GM11168 (cell line): Measurements from ENCODE around the gene PTPN12.

Experiments
- in situ Hi-C: fragments of 300-500 bp; cut with MboI; formaldehyde crosslinking; loops from one replicate; pipeline ENCODE4 v1.12.0; 2022; ENCODE audit warnings: low sequenced_read_pairs; ENCODE audit not compliant: unreplicated experiment

The PTPN12 gene

GRCh38 chr7:77655836-77656455 is 118.9 kb downstream of the PTPN12 start:
- in situ Hi-C loops = loop anchor here (5.0 to 25.0 kb wide), 2 partner anchors 86 to 256 kb away; no protein-coding TSS in a partner anchor

- in situ Hi-C loops = loop anchor here (5.0 to 25.0 kb wide), 2 partner anchors 85 to 255 kb away; no protein-coding TSS in a partner anchor
Measured at GRCh38 chr7:77657427-77658224, 120.5 kb downstream of the PTPN12 start.

- in situ Hi-C loops = loop anchor here (5.0 to 25.0 kb wide), 2 partner anchors 83 to 253 kb away; no protein-coding TSS in a partner anchor
Measured at GRCh38 chr7:77658928-77659327, 121.8 kb downstream of the PTPN12 start.

GRCh38 chr7:77661816-77662215 is 124.7 kb downstream of the PTPN12 start:
- in situ Hi-C loops = loop anchor here (10.0 to 25.0 kb wide), 2 partner anchors 250 to 373 kb away; no protein-coding TSS in a partner anchor

- in situ Hi-C loops = loop anchor here (10.0 to 25.0 kb wide), 2 partner anchors 249 to 372 kb away; no protein-coding TSS in a partner anchor
Measured at GRCh38 chr7:77662869-77663268, 125.8 kb downstream of the PTPN12 start.

- in situ Hi-C loops = loop anchor here (10.0 to 25.0 kb wide), 2 partner anchors 248 to 370 kb away; no protein-coding TSS in a partner anchor
Measured at GRCh38 chr7:77664715-77665114, 127.6 kb downstream of the PTPN12 start.

- in situ Hi-C loops = loop anchor here (10.0 to 25.0 kb wide), 2 partner anchors 247 to 370 kb away; no protein-coding TSS in a partner anchor
Measured at GRCh38 chr7:77665161-77665560, 128.1 kb downstream of the PTPN12 start.

- in situ Hi-C loops = loop anchor here (10.0 to 25.0 kb wide), 2 partner anchors 245 to 367 kb away; no protein-coding TSS in a partner anchor
Measured at GRCh38 chr7:77667459-77668086, 130.5 kb downstream of the PTPN12 start.

GRCh38 chr7:77674878-77675277 is 137.8 kb downstream of the PTPN12 start:
- in situ Hi-C loops = loop anchor here (25.0 kb wide), 1 partner anchor 237 kb away; no protein-coding TSS in a partner anchor

- in situ Hi-C loops = no loop called here
Measured at GRCh38 chr7:77679608-77680007, 142.5 kb downstream of the PTPN12 start.

- in situ Hi-C loops = no loop called here
Measured at GRCh38 chr7:77680266-77680665, 143.2 kb downstream of the PTPN12 start.

- in situ Hi-C loops = no loop called here
Measured at GRCh38 chr7:77684030-77684429, 146.9 kb downstream of the PTPN12 start.

GRCh38 chr7:77685233-77685632 is 148.1 kb downstream of the PTPN12 start:
- in situ Hi-C loops = no loop called here

- in situ Hi-C loops = no loop called here
Measured at GRCh38 chr7:77687100-77687746, 150.1 kb downstream of the PTPN12 start.

- in situ Hi-C loops = no loop called here
Measured at GRCh38 chr7:77687747-77688144, 150.7 kb downstream of the PTPN12 start.
